Measurements from ENCODE around the gene HS3ST3A1. TPM values are rescaled to one million over a fixed set of nuclear protein-coding genes. Genes with fewer than 3 reads are reported as not detected.

The HS3ST3A1 gene
- total RNA-seq, 1 donor from 2014 or later = not detected

GRCh38 chr17:13542636-13543035 lies 59.1 kb downstream of the HS3ST3A1 start:
- Mint-ChIP-seq H3K27ac (no peak overlapping the region), H3K9me3 (no peaks in the 10 kb centered on the region), H3K4me1 (no peaks in the 10 kb centered on the region), H3K27me3 (peaks cover 6% of the 10 kb centered on the region), H3K4me3 (no peak overlapping the region), H3K36me3 (ENCODE audit: low read depth) (no peaks in the 10 kb centered on the region)
- ATAC-seq (ENCODE audit: low read depth) = no peak
- no peak for TF ChIP-seq CTCF (IDR thresholded peaks at IDR 0.05)
- DNase-seq = no peak
- intact Hi-C loops (cut with micrococcal nuclease) = no loop called here
- CTCF ChIA-PET = no interaction called here
- POLR2A ChIA-PET = no interaction called here

GRCh38 chr17:13541032-13541480 lies 60.7 kb downstream of the HS3ST3A1 start:
- ChIA-PET POLR2A (no interaction called here), CTCF (no interaction called here)
- ATAC-seq (ENCODE audit: low read depth) (no peak), DNase-seq (no peak)
- Mint-ChIP-seq H3K4me1 (no peaks in the 10 kb centered on the region), H3K27me3 (peaks cover 6% of the 10 kb centered on the region), H3K9me3 (no peaks in the 10 kb centered on the region), H3K27ac (no peak overlapping the region), H3K36me3 (ENCODE audit: low read depth) (no peaks in the 10 kb centered on the region), H3K4me3 (no peak overlapping the region)
- intact Hi-C loops (cut with micrococcal nuclease) = no loop called here
- no peak for TF ChIP-seq CTCF (IDR thresholded peaks at IDR 0.05)

GRCh38 chr17:13540546-13540945 lies 61.2 kb downstream of the HS3ST3A1 start:
- TF ChIP-seq CTCF (IDR thresholded peaks at IDR 0.05) = no peak
- H3K9me3 Mint-ChIP-seq = no peaks in the 10 kb centered on the region
- intact Hi-C loops (cut with micrococcal nuclease) = no loop called here
- ATAC-seq (ENCODE audit: low read depth) (no peak), DNase-seq (no peak)
- H3K27me3 Mint-ChIP-seq = peaks cover 6% of the 10 kb centered on the region
- H3K27ac Mint-ChIP-seq = no peak overlapping the region
- H3K4me3 Mint-ChIP-seq = no peak overlapping the region
- H3K4me1 Mint-ChIP-seq = no peaks in the 10 kb centered on the region
- POLR2A ChIA-PET = no interaction called here
- CTCF ChIA-PET = no interaction called here
- no peaks in the 10 kb centered on the region for H3K36me3 Mint-ChIP-seq (ENCODE audit: low read depth)

DNA sequence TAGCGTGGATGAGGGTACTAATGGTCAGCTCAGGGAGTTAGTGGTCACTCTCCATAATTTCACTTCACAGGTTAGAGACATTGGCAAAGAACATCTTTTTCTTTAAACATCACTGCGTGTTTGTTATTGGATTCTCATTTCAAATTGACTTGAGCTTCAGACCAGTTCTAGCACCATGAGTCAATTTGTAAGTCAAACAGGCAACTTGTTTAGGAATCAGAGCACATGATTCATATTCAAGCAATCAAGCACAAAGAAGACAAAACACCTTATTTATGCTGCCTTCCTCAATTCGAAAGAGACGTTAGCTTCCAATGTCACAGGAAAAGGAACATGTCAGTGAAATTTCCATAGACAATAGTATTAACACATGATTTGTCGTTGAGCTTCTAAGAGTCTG lies 62.3 kb downstream of the HS3ST3A1 start:
- H3K36me3 Mint-ChIP-seq (ENCODE audit: low read depth) = no peaks in the 10 kb centered on the region
- no peak overlapping the region for H3K4me3 Mint-ChIP-seq
- TF ChIP-seq CTCF (IDR thresholded peaks at IDR 0.05) = no peak
- CTCF ChIA-PET = no interaction called here
- intact Hi-C loops (cut with micrococcal nuclease) = no loop called here
- H3K27ac Mint-ChIP-seq = no peak overlapping the region
- POLR2A ChIA-PET = no interaction called here
- ATAC-seq (ENCODE audit: low read depth) (no peak), DNase-seq (no peak)
- H3K9me3 Mint-ChIP-seq = no peaks in the 10 kb centered on the region
- peaks cover 6% of the 10 kb centered on the region for H3K27me3 Mint-ChIP-seq
- no peaks in the 10 kb centered on the region for H3K4me1 Mint-ChIP-seq

DNA sequence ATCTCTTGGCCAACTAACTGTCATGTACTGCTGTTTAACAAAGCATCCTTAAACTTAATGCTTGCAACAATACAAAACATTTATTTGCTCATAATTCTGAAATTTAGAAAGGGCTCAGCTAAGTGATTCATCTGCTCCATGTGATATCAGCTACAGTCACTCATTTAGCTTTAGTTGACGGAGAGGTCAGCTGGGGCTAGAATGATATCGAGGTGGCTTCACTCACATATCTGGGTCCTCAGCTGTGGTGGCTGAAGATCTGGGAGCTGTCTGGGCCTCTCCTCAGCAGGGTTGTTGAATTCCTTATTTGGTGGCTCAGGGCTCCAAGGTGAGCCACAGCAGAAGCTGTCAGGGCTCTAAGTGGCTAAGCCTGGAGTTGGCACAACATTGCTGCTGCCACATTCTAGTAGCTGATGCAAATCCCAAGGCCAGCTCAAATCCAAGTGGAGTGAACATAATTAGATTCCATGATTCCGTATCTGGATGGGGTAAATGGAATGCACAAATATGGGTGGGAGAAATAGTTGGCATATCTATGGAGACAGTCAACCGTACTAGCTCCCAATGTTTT lies 62.8 kb downstream of the HS3ST3A1 start:
- Mint-ChIP-seq H3K4me3 (no peak overlapping the region), H3K4me1 (no peaks in the 10 kb centered on the region), H3K36me3 (ENCODE audit: low read depth) (no peaks in the 10 kb centered on the region), H3K27me3 (peaks cover 6% of the 10 kb centered on the region), H3K27ac (no peak overlapping the region), H3K9me3 (no peaks in the 10 kb centered on the region)
- intact Hi-C loops (cut with micrococcal nuclease) = no loop called here
- ATAC-seq (ENCODE audit: low read depth) (no peak), DNase-seq (no peak)
- CTCF ChIA-PET = no interaction called here
- no peak for TF ChIP-seq CTCF (IDR thresholded peaks at IDR 0.05)
- POLR2A ChIA-PET = no interaction called here

All from activated B cell treated with CpG ODN at 0.5 μM for 24 hours (primary cell).